Progenitor cell of endocrine pancreas (in vitro differentiated cells): ENCODE results near the gene KCNH2. TPM values are rescaled to one million over a fixed set of nuclear protein-coding genes. Genes with fewer than 3 reads are reported as not detected.

Experiments
- DNase-seq: peaks from one replicate; pipeline ENCODE4 v3.0.0; 2021; ENCODE audit warnings: low spot score; ENCODE audit not compliant: unreplicated experiment
- H3K27ac Mint-ChIP-seq: 2 replicates; pipeline ENCODE4 v1.8.0; 2021; ENCODE audit warnings: mild to moderate bottlenecking, moderate library complexity, mixed read lengths
- H3K27me3 Mint-ChIP-seq: 2 replicates; pipeline ENCODE4 v1.8.0; 2021; ENCODE audit warnings: mixed read lengths
- H3K36me3 Mint-ChIP-seq: 2 replicates; pipeline ENCODE4 v1.8.0; 2022; ENCODE audit warnings: mixed read lengths; ENCODE audit not compliant: insufficient read depth
- H3K4me1 Mint-ChIP-seq: 2 replicates; pipeline ENCODE4 v1.8.0; 2021; ENCODE audit warnings: low read depth, mixed read lengths
- H3K4me3 Mint-ChIP-seq: 2 replicates; pipeline ENCODE4 v1.8.0; 2021; ENCODE audit warnings: low read depth, mild to moderate bottlenecking, moderate library complexity, mixed read lengths
- H3K9me3 Mint-ChIP-seq: 2 replicates; pipeline ENCODE4 v1.8.0; 2021; ENCODE audit warnings: low read depth, mixed read lengths
- CTCF ChIP-seq: fragments of 200-600 bp; sonication (generic); IDR thresholded peaks from one replicate; pipeline ENCODE4 v1.5.0; 2021; ENCODE audit warnings: antibody characterized with exemption, mild to moderate bottlenecking; ENCODE audit not compliant: unreplicated experiment
- total RNA-seq: library from RNA; stranded (reverse); gene quantifications from 2 replicates; pipeline ENCODE4 v1.2.1, GENCODE V29; 2021

Gene KCNH2
- total RNA-seq, 1 donor from 2014 or later: 9.4 TPM

GRCh38 chr7:151000897-151001495 lies 22.9 kb upstream of the KCNH2 start:
- Mint-ChIP-seq H3K27ac (no peak overlapping the region), H3K9me3 (no peaks in the 10 kb centered on the region), H3K36me3 (no peaks in the 10 kb centered on the region), H3K27me3 (peaks cover 12% of the 10 kb centered on the region), H3K4me3 (no peak overlapping the region), H3K4me1 (no peaks in the 10 kb centered on the region)
- no peak for TF ChIP-seq CTCF
- DNase-seq: no peak

GRCh38 chr7:150999497-151000230 lies 21.5 kb upstream of the KCNH2 start:
- no peak for TF ChIP-seq CTCF
- no peaks in the 10 kb centered on the region for H3K36me3 Mint-ChIP-seq
- no peak overlapping the region for H3K4me3 Mint-ChIP-seq
- H3K27me3 Mint-ChIP-seq: peaks cover 12% of the 10 kb centered on the region
- H3K27ac Mint-ChIP-seq: no peak overlapping the region
- no peaks in the 10 kb centered on the region for H3K9me3 Mint-ChIP-seq
- no peak for DNase-seq
- H3K4me1 Mint-ChIP-seq: no peaks in the 10 kb centered on the region

GRCh38 chr7:150999001-150999400 lies 20.9 kb upstream of the KCNH2 start:
- no peaks in the 10 kb centered on the region for H3K36me3 Mint-ChIP-seq
- TF ChIP-seq CTCF: no peak
- H3K4me3 Mint-ChIP-seq: no peak overlapping the region
- DNase-seq: no peak
- no peaks in the 10 kb centered on the region for H3K9me3 Mint-ChIP-seq
- no peak overlapping the region for H3K27ac Mint-ChIP-seq
- H3K4me1 Mint-ChIP-seq: no peaks in the 10 kb centered on the region
- peaks cover 8% of the 10 kb centered on the region for H3K27me3 Mint-ChIP-seq

GRCh38 chr7:150998341-150998740 lies 20.2 kb upstream of the KCNH2 start:
- H3K4me3 Mint-ChIP-seq: no peak overlapping the region
- no peaks in the 10 kb centered on the region for H3K4me1 Mint-ChIP-seq
- H3K36me3 Mint-ChIP-seq: no peaks in the 10 kb centered on the region
- no peak overlapping the region for H3K27ac Mint-ChIP-seq
- no peak for TF ChIP-seq CTCF
- H3K27me3 Mint-ChIP-seq: peaks cover 4% of the 10 kb centered on the region
- H3K9me3 Mint-ChIP-seq: no peaks in the 10 kb centered on the region
- DNase-seq: no peak

- no peaks in the 10 kb centered on the region for H3K4me1 Mint-ChIP-seq
- H3K27me3 Mint-ChIP-seq: peaks cover 4% of the 10 kb centered on the region
- no peaks in the 10 kb centered on the region for H3K9me3 Mint-ChIP-seq
- H3K27ac Mint-ChIP-seq: no peak overlapping the region
- DNase-seq: no peak
- H3K4me3 Mint-ChIP-seq: no peak overlapping the region
- no peak for TF ChIP-seq CTCF
- H3K36me3 Mint-ChIP-seq: no peaks in the 10 kb centered on the region
Measured at GRCh38 chr7:150997817-150998216, 19.7 kb upstream of the KCNH2 start.
